ENCODE data around the gene C18orf63.

DNA sequence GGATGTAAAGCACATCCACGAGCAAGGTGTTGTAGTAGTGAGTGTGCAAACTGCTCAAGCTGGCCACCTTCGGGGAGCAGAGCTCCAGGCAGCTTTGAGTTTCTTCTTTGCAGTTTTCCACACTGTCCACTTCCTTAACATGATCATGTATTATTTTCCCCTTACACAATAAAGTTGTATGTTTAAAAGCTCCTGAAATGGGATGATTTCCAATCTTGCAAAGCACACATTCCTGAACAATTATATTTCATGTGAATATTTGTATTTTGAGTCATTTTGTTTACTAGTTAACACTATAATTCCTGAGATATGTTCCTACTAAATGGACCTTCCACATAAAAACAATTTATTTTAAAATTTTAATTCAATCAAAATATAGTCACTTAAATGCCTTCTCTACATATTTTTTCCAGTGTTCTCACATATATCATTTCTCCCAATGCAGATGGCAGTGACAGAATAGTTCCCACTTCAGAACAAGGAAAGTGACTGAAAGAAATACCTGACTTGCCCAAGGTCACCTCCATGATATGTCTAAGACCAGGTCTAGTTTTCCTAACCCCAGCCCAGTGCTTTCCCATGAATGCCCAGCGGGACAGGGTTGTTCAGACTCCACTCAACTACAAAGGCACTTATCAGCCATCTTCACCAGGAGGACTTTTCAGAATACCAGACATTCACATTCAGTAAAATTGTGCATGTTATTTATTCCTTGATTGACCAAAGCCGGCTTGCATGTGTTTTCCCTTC, 29.4 kb upstream of the C18orf63 start:
- TF ChIP-seq, protein P1, sequence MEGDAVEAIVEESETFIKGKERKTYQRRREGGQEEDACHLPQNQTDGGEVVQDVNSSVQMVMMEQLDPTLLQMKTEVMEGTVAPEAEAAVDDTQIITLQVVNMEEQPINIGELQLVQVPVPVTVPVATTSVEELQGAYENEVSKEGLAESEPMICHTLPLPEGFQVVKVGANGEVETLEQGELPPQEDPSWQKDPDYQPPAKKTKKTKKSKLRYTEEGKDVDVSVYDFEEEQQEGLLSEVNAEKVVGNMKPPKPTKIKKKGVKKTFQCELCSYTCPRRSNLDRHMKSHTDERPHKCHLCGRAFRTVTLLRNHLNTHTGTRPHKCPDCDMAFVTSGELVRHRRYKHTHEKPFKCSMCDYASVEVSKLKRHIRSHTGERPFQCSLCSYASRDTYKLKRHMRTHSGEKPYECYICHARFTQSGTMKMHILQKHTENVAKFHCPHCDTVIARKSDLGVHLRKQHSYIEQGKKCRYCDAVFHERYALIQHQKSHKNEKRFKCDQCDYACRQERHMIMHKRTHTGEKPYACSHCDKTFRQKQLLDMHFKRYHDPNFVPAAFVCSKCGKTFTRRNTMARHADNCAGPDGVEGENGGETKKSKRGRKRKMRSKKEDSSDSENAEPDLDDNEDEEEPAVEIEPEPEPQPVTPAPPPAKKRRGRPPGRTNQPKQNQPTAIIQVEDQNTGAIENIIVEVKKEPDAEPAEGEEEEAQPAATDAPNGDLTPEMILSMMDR (IDR thresholded peaks at IDR 0.05), result no peak
- TF ChIP-seq POLR2A (IDR thresholded peaks at IDR 0.05), result no peak
